SU-DHL-6 (cell line): Measurements from ENCODE around the gene SH3BP5.

Experiments
- EZH2phosphoT487 ChIP-seq: fragments of 200-600 bp; sonication (generic), shearing (Covaris generic); conservative IDR thresholded peaks from 2 replicates; pipeline ENCODE4 v1.6.1; 2018; ENCODE audit warnings: mild to moderate bottlenecking, antibody characterized with exemption, low read length, moderate library complexity, mixed read lengths
- TF ChIP-seq, protein P1 (sequence below): fragments of 200-600 bp; sonication (generic); IDR thresholded peaks from one replicate; pipeline ENCODE4 v1.5.1; 2017; ENCODE audit warnings: antibody characterized with exemption, mild to moderate bottlenecking, low read length, moderate library complexity; ENCODE audit not compliant: insufficient read depth, poor library complexity, severe bottlenecking

DNA sequence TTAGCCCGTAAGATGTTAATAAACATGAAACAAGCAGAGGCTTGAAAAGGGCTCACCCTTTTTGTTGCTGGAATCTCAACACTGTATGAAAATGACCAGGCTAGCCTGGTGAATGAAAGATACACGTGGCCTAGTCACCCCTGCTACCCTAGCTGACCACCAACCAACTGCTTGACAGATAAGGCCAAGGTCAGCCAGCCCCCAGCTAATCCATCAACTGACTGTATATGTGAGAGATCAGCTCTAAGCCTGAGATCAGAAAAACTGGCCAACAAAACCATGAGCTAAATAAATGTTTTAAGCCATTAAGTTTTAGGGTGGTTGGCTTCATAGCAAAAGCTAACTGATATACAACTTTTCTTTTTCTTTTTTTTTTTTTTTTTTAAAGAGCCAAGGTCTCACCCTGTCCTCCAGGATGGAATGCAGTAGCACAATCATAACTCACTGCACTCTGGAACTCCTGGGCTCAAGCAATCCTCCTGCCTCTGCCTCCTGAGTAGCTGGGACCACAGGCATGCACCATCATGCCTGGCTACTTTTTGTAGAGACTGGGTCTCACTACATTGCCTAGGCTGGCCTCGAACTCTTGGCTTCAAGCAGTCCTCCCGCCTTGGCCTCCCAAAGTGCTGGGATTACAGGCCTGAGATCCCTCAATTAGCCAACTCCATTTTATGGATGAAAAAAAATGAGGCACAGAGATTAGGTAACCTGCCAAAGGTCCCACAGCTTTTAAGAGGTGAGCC lies 34.6 kb downstream of the SH3BP5 start:
- TF ChIP-seq, protein P1, sequence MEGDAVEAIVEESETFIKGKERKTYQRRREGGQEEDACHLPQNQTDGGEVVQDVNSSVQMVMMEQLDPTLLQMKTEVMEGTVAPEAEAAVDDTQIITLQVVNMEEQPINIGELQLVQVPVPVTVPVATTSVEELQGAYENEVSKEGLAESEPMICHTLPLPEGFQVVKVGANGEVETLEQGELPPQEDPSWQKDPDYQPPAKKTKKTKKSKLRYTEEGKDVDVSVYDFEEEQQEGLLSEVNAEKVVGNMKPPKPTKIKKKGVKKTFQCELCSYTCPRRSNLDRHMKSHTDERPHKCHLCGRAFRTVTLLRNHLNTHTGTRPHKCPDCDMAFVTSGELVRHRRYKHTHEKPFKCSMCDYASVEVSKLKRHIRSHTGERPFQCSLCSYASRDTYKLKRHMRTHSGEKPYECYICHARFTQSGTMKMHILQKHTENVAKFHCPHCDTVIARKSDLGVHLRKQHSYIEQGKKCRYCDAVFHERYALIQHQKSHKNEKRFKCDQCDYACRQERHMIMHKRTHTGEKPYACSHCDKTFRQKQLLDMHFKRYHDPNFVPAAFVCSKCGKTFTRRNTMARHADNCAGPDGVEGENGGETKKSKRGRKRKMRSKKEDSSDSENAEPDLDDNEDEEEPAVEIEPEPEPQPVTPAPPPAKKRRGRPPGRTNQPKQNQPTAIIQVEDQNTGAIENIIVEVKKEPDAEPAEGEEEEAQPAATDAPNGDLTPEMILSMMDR: no peak
- TF ChIP-seq EZH2phosphoT487: no peak
